Common myeloid progenitor, CD34-positive (primary cell): Measurements from ENCODE around the gene MTG2.

Experiments used
- CTCF ChIA-PET: fragments of 350-600 bp; sonication (Branson Sonifier 250); formaldehyde crosslinking; loops from one replicate; lab custom pipeline; 2021; ENCODE audit warnings: antibody characterized with exemption; lab: Charles Lee
- POLR2A ChIA-PET: fragments of 350-600 bp; sonication (Branson Sonifier 250); formaldehyde crosslinking; loops from one replicate; lab custom pipeline; 2021; ENCODE audit warnings: antibody characterized with exemption; lab: Charles Lee
- DNase-seq, 3 donors: peaks; one replicate each; pipeline versions ENCODE4 v3.0.0 to v3.0.0-alpha.2; 2013
- H3K27ac ChIP-seq, 2 experiments: 1 replicate in 1 of 2; 2 replicates in 1 of 2; pipeline ENCODE4 v1.7.0; 2013; ENCODE audit warnings: inconsistent platforms in 2 of 2, low read length in 2 of 2, mild to moderate bottlenecking in 2 of 2, low read depth in 1 of 2, moderate library complexity in 1 of 2; ENCODE audit not compliant: severe bottlenecking in 2 of 2, insufficient read depth in 1 of 2, poor library complexity in 1 of 2
- H3K27me3 ChIP-seq, 5 experiments: replicated peaks in 2 of 5; 1 replicate in 3 of 5; 2 replicates in 2 of 5; pipeline versions ENCODE4 v1.6.1 to v1.7.0; 2013; ENCODE audit warnings: low read length in 4 of 5, mild to moderate bottlenecking in 2 of 5, moderate library complexity in 2 of 5, inconsistent platforms in 1 of 5; ENCODE audit not compliant: insufficient read depth in 5 of 5, control insufficient read depth in 4 of 5
- H3K36me3 ChIP-seq, 4 experiments: 1 replicate in 2 of 4; 2 replicates in 2 of 4; pipeline versions ENCODE4 v1.6.1 to v1.7.0; 2013; ENCODE audit warnings: low read length in 3 of 4, control low read depth in 1 of 4, mild to moderate bottlenecking in 1 of 4; ENCODE audit not compliant: control insufficient read depth in 4 of 4, insufficient read depth in 4 of 4
- H3K4me1 ChIP-seq, 4 experiments: 1 replicate in 3 of 4; 2 replicates in 1 of 4; pipeline versions ENCODE4 v1.6.1 to v1.7.1; 2013; ENCODE audit warnings: low read length in 3 of 4, mild to moderate bottlenecking in 3 of 4, control low read depth in 1 of 4, inconsistent platforms in 1 of 4, moderate library complexity in 1 of 4; ENCODE audit not compliant: control insufficient read depth in 4 of 4, insufficient read depth in 4 of 4; ENCODE audit errors: control extremely low read depth in 1 of 4
- H3K4me3 ChIP-seq, 7 experiments: 1 replicate in 4 of 7; 2 replicates in 3 of 7; pipeline versions ENCODE4 v1.5.1 to v1.7.0; 2013; ENCODE audit warnings: mild to moderate bottlenecking in 7 of 7, low read length in 6 of 7, moderate library complexity in 6 of 7, inconsistent platforms in 2 of 7, low read depth in 2 of 7, control low read depth in 1 of 7; ENCODE audit not compliant: insufficient read depth in 4 of 7, control insufficient read depth in 1 of 7; ENCODE audit errors: extremely low read depth in 1 of 7
- H3K9me3 ChIP-seq, 5 experiments: 1 replicate in 4 of 5; 2 replicates in 1 of 5; pipeline versions ENCODE4 v1.6.1 to v1.7.1; 2013; ENCODE audit warnings: low read length in 4 of 5, mild to moderate bottlenecking in 2 of 5, inconsistent platforms in 1 of 5, low read depth in 1 of 5, moderate library complexity in 1 of 5; ENCODE audit not compliant: control insufficient read depth in 4 of 5, insufficient read depth in 2 of 5; ENCODE audit errors: control extremely low read depth in 1 of 5
- WGBS: methylation state at CpG from one replicate; pipeline ENCODE4 v1.1.5; 2013; ENCODE audit not compliant: insufficient coverage; 5-methylcytosine and 5-hydroxymethylcytosine counted together

Gene MTG2

DNA sequence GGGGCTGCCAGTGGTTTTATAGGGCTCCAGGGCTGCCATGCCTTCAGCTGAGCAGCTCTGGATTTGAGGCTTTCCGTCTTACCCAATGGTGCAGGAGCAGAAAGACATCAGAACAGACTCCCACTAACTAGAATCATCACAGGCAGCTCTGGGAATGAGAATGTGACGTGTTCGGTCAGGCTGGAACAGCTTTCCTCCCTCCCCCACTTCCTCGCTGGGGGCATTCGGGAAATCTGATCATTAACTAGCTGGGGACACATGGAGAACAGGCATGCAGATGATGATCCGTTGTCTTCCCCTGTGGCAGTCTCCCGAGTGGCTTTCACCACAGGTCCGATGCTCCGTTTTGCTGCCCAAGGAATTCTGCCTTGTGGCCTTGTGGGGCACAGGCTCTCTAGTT, 5.5 kb upstream of the MTG2 start:
- Histone ChIP-seq H3K4me1 (peaks cover 4 to 8% (median 6%) of the 10 kb centered on the region in 4 experiments), H3K9me3 (no peaks in the 10 kb centered on the region), H3K27ac (no peak overlapping the region), H3K4me3 (no peak overlapping the region), H3K36me3 (peaks cover 8 to 50% (median 27%) of the 10 kb centered on the region in 4 experiments), H3K27me3 (no peaks in the 10 kb centered on the region)
- CTCF ChIA-PET, result interaction anchor here (1.4 kb wide), 1 partner anchor 10 kb away, joined by 4 read pairs; no protein-coding TSS in a partner anchor
- WGBS, result 98% methylated on average over 7 of the region's 9 CpGs
- POLR2A ChIA-PET, result no interaction called here
- DNase-seq, result no peak

DNA sequence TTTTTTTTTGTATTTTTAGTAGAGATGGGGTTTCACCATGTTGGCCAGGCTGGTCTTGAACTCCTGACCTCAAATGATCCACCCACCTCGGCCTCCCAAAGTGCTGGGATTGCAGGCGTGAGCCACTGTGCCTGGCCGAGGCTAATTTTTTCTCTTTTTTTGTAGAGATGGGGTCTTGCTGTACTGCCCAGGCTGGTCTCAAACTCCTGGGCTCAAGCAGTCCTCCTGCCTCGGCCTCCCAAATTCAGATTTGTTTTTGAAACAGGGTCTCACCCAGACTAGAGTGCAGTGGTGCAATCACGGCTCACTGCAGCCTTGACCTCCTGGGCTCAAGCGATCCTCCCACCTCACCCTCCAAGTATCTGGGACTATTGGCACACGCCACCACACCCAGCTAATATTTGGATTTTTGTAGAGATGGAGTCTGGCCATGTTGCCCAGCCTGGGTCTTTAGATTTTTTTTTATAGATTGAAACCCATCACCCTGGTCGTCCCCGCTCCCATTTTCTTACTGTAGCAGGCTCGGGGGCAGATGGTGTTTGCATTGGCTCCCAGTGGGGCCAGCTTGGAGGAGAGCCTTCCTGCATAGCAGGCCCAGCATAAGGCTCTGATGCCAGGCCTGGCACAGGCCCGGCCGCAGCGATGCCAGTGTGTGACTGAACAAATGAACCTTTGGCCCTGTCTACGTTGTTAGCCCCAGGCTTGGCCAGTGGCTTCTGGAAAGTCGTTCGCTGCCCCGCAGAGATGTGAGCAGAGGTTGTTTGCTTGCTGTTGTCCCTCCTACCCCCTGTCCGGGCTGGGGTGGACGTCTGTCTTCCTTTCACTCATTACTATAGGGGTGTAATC, 4.3 kb upstream of the MTG2 start:
- WGBS, result 98% methylated on average over 14 of the region's 19 CpGs
- Histone ChIP-seq H3K27me3 (no peaks in the 10 kb centered on the region), H3K27ac (no peak overlapping the region), H3K36me3 (peaks cover 8 to 46% (median 22%) of the 10 kb centered on the region in 4 experiments), H3K9me3 (no peaks in the 10 kb centered on the region), H3K4me3 (no peak overlapping the region), H3K4me1 (peaks cover 6 to 15% (median 10%) of the 10 kb centered on the region in 4 experiments)
- ChIA-PET POLR2A (no interaction called here), CTCF (interaction anchor here (0.5 kb wide), 1 partner anchor 9 kb away, joined by 3 read pairs; no protein-coding TSS in a partner anchor)
- DNase-seq, result no peak

DNA sequence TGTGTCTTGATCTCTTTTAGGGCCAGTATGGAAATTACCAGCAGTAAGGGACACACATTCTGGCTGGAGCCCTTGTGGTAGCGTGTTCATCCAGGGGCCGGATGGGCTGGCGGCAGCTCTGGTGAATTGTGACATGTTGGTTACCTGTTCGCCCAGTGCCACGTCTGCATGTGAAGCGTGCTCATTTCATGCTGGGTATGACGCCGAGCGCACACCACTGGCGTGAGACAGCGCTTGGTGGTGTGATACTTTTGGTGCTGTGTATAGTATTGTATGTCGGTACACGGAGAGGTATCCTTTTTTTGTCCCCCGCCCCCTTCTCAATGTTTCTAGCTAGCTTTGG, 3.7 kb upstream of the MTG2 start:
- Histone ChIP-seq H3K4me3 (no peak overlapping the region), H3K27me3 (no peaks in the 10 kb centered on the region), H3K4me1 (peaks cover 9 to 18% (median 13%) of the 10 kb centered on the region in 4 experiments), H3K27ac (no peak overlapping the region), H3K9me3 (no peaks in the 10 kb centered on the region), H3K36me3 (peaks cover 8 to 42% (median 22%) of the 10 kb centered on the region in 4 experiments)
- DNase-seq, result no peak
- ChIA-PET CTCF (no interaction called here), POLR2A (no interaction called here)
- WGBS, result 88% methylated on average over 7 of the region's 14 CpGs

DNA sequence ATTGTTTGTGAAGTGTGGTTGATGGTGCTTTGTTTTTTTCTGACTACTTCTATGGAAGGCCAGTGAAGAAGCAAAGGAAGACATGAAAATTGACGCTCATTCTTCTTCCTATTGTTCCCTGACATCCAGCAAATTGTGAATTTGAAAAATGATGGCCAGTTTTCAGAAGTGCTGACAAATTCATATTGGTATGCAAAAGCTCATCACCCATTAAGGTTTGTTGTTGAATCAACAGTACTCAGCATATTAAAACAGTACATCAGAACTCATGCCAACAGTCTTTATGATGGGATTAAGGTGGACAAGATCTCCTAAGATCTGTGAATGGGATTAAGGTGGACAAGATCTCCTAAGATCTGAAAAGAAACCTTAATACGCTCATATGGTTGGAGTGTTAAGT, 1.0 kb upstream of the MTG2 start:
- Histone ChIP-seq H3K27me3 (no peaks in the 10 kb centered on the region), H3K4me1 (peaks cover 9 to 22% (median 15%) of the 10 kb centered on the region in 4 experiments), H3K4me3 (peak overlapping the region in 6 of 7 experiments; percentile 12 to 99 (median 86)), H3K27ac (peak overlapping the region in 1 of 2 experiments; percentile 99), H3K9me3 (no peaks in the 10 kb centered on the region), H3K36me3 (peaks cover 2 to 23% (median 7%) of the 10 kb centered on the region in 4 experiments)
- POLR2A ChIA-PET, result no interaction called here
- no peak for DNase-seq
- WGBS, result 100% methylated on average over 1 of the region's 2 CpGs
- CTCF ChIA-PET, result no interaction called here

DNA sequence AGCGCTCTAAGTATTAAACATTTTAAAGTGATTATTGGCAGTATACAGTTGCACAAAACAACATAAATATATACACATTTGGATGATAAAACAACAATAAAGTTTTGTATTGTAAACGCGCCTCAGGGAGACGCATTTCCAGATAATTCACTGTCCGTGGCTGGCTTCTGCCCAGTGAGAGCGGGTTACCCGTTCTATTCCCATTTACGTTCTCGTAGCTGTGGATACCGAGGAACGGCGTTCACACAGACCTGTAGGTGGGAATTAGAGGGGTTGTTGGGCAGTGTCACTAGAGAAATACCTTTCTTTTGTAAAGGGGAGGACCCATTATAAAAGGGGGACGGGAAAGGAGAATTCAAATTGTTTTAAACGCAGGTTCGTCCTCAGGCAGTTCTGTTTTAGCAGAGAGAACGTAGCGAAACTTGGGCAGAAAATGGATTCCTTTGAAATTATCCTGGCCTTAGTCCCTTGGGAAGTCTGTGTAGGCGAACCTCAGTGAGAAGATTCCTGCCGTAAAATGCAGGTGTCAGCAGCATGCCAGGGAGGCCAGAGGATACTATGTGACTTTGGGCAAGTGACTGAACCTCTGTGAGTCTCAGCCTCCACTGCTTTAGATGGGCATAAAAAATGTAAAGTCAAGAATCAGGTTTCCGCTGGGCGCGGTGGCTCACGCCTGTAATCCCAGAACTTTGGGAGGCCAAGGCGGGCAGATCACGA, 756 bp downstream of the MTG2 start:
- peak overlapping the region; percentile 72 to 99 (median 87) for H3K4me3 ChIP-seq
- CTCF ChIA-PET, result no interaction called here
- peak overlapping the region; percentile 97 to 99 for H3K27ac ChIP-seq
- peaks cover 9 to 22% (median 15%) of the 10 kb centered on the region in 4 experiments for H3K4me1 ChIP-seq
- H3K27me3 ChIP-seq, result no peaks in the 10 kb centered on the region
- POLR2A ChIA-PET, result no interaction called here
- H3K36me3 ChIP-seq, result peaks cover 2 to 14% (median 5%) of the 10 kb centered on the region in 4 experiments
- no peak for DNase-seq
- WGBS, result 43% methylated on average over 18 of the region's 25 CpGs
- no peaks in the 10 kb centered on the region for H3K9me3 ChIP-seq

DNA sequence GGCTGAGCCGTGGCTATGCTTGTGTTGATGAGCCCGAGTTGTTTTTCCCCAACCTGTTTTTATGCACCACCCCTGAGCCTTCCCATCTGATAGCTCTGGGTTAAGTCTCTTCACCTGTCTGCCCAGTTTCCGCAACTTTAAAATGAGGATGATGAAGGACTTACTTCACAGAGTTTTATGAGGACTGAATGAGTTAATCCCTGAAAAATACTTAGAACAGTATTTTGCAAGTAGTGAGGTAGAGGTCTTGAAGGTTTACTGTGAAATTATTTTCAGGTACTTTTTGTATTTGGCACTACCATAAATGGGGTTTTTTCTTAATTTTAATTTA, 3.2 kb downstream of the MTG2 start:
- H3K4me1 ChIP-seq, result peaks cover 9 to 22% (median 15%) of the 10 kb centered on the region in 4 experiments
- ChIA-PET POLR2A (no interaction called here), CTCF (no interaction called here)
- H3K36me3 ChIP-seq, result peaks cover 0 to 17% (median 5%) of the 10 kb centered on the region in 4 experiments
- H3K9me3 ChIP-seq, result no peaks in the 10 kb centered on the region
- no peak overlapping the region for H3K27ac ChIP-seq
- 100% methylated on average over 1 of the region's 3 CpGs for WGBS
- no peak for DNase-seq
- H3K27me3 ChIP-seq, result no peaks in the 10 kb centered on the region
- H3K4me3 ChIP-seq, result no peak overlapping the region
